Brain microvascular endothelial cell (primary cell): ENCODE measurements around the gene EN1.

Source experiments
- DNase-seq: peaks from one replicate; pipeline ENCODE4 v3.0.0-alpha.2; 2020
- H3K27ac ChIP-seq: fragments of 250-450 bp; sonication (Bioruptor Pico); 2 replicates; pipeline ENCODE4 v1.5.1; 2020; ENCODE audit warnings: mild to moderate bottlenecking, moderate library complexity
- H3K27me3 ChIP-seq: fragments of 250-450 bp; sonication (Bioruptor Pico); replicated peaks from 2 replicates; pipeline ENCODE4 v1.5.1; 2020; ENCODE audit warnings: mild to moderate bottlenecking
- H3K36me3 ChIP-seq: fragments of 250-450 bp; sonication (Bioruptor Pico); replicated peaks from 2 replicates; pipeline ENCODE4 v1.5.1; 2020; ENCODE audit warnings: mild to moderate bottlenecking
- H3K4me3 ChIP-seq: 2 replicates; pipeline ENCODE4 v1.5.1; 2011; ENCODE audit warnings: low read depth, mild to moderate bottlenecking, control low read depth, low read length, moderate library complexity
- in situ Hi-C: cut with HindIII; loops from 2 replicates; pipeline ENCODE4 v1.10.0; 2017; ENCODE audit warnings: low sequenced_read_pairs, low pct_ligation_motif_present
- TF ChIP-seq, protein P1 (sequence below): IDR thresholded peaks from 2 replicates; pipeline ENCODE4 v1.5.1; 2011; ENCODE audit warnings: low read depth, mild to moderate bottlenecking, moderate library complexity, low read length, control low read depth, inconsistent platforms; ENCODE audit errors: missing control alignments

EN1 gene

DNA sequence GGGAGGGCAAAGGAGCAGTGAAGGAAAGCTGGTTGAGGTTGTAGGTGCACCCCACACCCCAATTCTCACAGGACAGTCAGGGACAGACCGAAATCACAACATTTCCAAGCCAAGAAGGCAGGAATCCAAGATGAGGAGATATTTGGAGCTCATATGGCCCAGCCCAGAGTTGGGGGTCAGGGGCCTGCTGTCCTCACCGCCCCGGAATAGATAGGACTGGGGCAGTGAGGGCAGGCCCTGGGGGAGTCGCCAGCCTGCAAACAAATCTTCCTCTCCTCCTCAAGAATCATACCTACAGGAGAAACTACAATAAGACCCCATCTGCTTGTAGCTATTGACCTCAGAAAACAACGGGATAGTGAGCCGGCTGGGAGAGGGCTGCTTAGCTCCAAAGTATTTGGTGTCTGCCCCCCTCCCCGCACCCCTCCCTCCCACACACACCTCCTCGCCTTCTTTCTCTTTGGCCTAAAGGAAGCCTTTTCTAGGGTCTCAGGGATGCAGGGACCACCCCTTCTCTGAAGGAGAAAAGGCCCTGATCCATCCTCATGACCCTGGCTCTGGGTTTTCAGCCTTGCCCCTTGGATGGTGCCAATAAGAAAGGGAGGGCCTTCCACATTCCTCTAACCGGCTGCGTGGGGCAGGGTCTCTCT, 3.8 kb downstream of the EN1 start:
- Histone ChIP-seq H3K36me3 (no peaks in the 10 kb centered on the region), H3K4me3 (no peak overlapping the region), H3K27ac (no peak overlapping the region), H3K27me3 (peaks cover 85% of the 10 kb centered on the region)
- in situ Hi-C loops = no loop called here
- TF ChIP-seq, protein P1, sequence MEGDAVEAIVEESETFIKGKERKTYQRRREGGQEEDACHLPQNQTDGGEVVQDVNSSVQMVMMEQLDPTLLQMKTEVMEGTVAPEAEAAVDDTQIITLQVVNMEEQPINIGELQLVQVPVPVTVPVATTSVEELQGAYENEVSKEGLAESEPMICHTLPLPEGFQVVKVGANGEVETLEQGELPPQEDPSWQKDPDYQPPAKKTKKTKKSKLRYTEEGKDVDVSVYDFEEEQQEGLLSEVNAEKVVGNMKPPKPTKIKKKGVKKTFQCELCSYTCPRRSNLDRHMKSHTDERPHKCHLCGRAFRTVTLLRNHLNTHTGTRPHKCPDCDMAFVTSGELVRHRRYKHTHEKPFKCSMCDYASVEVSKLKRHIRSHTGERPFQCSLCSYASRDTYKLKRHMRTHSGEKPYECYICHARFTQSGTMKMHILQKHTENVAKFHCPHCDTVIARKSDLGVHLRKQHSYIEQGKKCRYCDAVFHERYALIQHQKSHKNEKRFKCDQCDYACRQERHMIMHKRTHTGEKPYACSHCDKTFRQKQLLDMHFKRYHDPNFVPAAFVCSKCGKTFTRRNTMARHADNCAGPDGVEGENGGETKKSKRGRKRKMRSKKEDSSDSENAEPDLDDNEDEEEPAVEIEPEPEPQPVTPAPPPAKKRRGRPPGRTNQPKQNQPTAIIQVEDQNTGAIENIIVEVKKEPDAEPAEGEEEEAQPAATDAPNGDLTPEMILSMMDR = no peak
- DNase-seq = no peak

DNA sequence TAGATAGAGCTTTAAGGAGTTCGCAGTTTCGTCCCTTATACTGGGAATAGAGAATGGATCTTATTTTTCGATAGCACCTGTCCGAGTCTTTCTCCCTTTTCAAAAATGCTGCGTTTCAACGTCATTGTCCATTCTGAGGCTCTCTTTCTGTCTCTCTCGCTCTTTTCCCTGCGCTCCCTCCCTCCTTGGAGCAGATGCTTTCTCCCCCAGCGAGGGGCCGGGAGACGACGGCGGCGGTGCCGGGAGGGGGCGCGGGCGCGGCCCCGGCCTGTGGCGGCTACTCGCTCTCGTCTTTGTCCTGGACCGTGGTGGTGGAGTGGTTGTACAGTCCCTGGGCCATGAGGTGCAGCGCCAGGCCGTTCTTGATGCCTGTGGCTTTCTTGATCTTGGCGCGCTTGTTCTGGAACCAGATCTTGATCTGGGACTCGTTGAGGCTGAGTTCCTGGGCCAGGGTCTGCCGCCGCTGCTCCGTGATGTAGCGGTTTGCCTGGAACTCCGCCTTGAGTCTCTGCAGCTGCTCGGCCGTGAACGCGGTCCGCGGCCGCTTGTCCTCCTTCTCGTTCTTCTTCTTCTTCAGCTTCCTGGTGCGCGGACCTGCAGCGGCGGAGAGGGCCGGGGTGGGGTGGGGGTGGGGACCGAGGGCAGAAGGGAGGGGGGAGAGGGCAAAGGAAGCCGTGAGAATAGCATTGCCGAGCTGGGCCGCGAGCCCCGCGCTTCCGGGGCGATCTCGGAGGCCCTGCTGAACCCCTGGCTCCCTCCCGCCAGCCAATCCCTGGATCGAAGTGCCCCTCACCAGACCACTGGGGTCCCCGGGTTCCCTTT, 4.6 kb downstream of the EN1 start:
- no peak overlapping the region for H3K27ac ChIP-seq
- H3K36me3 ChIP-seq = no peaks in the 10 kb centered on the region
- in situ Hi-C loops = no loop called here
- H3K4me3 ChIP-seq = no peak overlapping the region
- peaks cover 85% of the 10 kb centered on the region for H3K27me3 ChIP-seq
- TF ChIP-seq, protein P1 = no peak
- no peak for DNase-seq

GRCh38 chr2:118841828-118842461, 5.5 kb downstream of the EN1 start:
- Histone ChIP-seq H3K27ac (no peak overlapping the region), H3K27me3 (peaks cover 88% of the 10 kb centered on the region)
- in situ Hi-C loops = no loop called here

GRCh38 chr2:118841450-118841827, 6.0 kb downstream of the EN1 start:
- TF ChIP-seq, protein P1 = no peak
- no peak overlapping the region for H3K27ac ChIP-seq
- in situ Hi-C loops = no loop called here
- H3K4me3 ChIP-seq = no peak overlapping the region
- DNase-seq = no peak
- no peaks in the 10 kb centered on the region for H3K36me3 ChIP-seq
- peaks cover 91% of the 10 kb centered on the region for H3K27me3 ChIP-seq

More at GRCh38 chr2:118841828-118842461, 5.5 kb downstream of the EN1 start:
- TF ChIP-seq, protein P1 = no peak
- Histone ChIP-seq H3K36me3 (no peaks in the 10 kb centered on the region), H3K4me3 (no peak overlapping the region)
- no peak for DNase-seq

DNA sequence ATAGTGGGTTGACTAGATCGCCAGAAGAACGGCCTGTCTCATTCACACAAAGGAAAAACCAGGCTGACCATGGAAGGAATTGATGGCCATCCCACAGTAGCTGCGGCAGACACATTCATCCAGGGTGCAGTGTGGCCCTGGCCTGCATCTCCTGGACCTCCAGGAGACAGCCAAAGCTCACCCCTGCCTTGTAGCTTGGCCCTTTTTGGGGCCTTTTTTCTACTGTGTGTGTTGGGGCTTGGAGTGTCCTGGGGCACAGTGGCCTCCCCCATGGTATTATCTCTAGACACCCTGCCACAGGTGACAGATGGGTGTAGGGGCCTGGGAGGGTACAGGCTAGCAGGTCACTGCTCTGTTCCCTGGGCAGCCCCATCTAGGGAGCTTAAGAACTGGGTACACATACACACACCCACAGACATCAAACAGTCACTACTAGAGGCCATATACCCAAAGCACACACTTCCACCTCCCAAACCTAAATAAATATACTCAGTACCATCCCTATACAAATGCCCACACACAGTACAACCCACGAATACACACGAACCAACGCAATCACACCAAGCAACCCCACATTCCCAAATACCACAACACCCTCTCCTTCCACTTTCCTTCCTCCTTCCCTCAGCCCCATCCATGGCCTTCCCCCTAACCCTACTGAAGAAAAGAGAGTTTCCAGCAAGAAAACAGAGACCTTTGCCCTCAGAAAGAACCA, 8.6 kb downstream of the EN1 start:
- TF ChIP-seq, protein P1 = no peak

More for the DNA sequence above, 8.6 kb downstream of the EN1 start:
- no peak overlapping the region for H3K27ac ChIP-seq
- no peak overlapping the region for H3K4me3 ChIP-seq
- H3K27me3 ChIP-seq = peaks cover 92% of the 10 kb centered on the region
- DNase-seq = no peak
- H3K36me3 ChIP-seq = no peaks in the 10 kb centered on the region
- in situ Hi-C loops = no loop called here
